ENCODE results near the gene KIAA0513.

DNA sequence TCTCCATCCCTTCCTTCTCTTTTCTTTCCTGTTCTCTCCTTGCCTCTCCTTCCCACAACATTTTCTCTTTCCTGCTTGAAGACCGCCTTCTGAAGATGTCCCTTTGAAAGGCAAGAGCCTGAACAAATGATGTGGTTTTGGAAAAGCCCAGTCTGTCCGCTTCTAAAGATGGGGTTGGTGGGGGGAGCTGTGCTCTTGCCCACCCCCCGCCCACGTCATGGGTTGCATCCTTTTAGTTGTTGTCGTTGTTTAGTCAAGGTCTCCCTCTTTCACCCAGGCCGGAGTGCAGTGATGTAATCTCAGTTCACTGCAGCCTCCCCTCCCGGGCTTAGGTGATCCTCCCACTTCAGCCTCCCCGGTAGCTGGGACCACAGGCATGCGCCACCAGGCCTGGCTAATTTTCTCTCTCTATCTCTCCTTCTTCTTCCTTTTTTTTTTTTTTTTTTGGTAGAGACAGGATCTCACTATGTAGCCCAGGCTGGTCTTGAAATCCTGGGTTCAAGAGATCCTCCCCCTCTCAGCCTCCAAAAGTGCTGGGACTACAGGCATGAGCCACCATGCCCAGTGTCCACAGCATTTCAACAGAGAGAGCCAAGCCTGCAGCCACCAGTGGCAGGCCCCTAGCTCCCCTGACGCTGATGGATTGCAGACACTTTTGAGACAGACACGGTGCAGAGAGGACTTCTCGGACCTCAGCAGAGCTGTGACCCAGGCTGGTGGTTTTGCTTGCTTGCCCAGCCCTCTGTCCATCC lies 110.7 kb downstream of the KIAA0513 start:
- TF ChIP-seq POLR2AphosphoS5 (IDR thresholded peaks at IDR 0.05; ENCODE audit: low read length) = no peak
- TF ChIP-seq, protein P1, sequence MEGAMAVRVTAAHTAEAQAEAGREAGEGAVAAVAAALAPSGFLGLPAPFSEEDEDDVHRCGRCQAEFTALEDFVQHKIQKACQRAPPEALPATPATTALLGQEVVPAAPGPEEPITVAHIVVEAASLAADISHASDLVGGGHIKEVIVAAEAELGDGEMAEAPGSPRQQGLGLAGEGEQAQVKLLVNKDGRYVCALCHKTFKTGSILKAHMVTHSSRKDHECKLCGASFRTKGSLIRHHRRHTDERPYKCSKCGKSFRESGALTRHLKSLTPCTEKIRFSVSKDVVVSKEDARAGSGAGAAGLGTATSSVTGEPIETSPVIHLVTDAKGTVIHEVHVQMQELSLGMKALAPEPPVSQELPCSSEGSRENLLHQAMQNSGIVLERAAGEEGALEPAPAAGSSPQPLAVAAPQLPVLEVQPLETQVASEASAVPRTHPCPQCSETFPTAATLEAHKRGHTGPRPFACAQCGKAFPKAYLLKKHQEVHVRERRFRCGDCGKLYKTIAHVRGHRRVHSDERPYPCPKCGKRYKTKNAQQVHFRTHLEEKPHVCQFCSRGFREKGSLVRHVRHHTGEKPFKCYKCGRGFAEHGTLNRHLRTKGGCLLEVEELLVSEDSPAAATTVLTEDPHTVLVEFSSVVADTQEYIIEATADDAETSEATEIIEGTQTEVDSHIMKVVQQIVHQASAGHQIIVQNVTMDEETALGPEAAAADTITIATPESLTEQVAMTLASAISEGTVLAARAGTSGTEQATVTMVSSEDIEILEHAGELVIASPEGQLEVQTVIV (IDR thresholded peaks at IDR 0.05; ENCODE audit: borderline replicate concordance, partially characterized antibody) = no peak
- TF ChIP-seq, protein P2, sequence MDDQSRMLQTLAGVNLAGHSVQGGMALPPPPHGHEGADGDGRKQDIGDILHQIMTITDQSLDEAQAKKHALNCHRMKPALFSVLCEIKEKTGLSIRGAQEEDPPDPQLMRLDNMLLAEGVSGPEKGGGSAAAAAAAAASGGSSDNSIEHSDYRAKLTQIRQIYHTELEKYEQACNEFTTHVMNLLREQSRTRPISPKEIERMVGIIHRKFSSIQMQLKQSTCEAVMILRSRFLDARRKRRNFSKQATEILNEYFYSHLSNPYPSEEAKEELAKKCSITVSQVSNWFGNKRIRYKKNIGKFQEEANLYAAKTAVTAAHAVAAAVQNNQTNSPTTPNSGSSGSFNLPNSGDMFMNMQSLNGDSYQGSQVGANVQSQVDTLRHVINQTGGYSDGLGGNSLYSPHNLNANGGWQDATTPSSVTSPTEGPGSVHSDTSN (IDR thresholded peaks at IDR 0.05; ENCODE audit: insufficient replicate concordance, low read depth, low read length) = no peak
- no peak for TF ChIP-seq ZNF217 (IDR thresholded peaks at IDR 0.05)
- TF ChIP-seq TCF12 (IDR thresholded peaks at IDR 0.05; ENCODE audit: low read depth, low read length) = no peak
- TF ChIP-seq, protein P3, sequence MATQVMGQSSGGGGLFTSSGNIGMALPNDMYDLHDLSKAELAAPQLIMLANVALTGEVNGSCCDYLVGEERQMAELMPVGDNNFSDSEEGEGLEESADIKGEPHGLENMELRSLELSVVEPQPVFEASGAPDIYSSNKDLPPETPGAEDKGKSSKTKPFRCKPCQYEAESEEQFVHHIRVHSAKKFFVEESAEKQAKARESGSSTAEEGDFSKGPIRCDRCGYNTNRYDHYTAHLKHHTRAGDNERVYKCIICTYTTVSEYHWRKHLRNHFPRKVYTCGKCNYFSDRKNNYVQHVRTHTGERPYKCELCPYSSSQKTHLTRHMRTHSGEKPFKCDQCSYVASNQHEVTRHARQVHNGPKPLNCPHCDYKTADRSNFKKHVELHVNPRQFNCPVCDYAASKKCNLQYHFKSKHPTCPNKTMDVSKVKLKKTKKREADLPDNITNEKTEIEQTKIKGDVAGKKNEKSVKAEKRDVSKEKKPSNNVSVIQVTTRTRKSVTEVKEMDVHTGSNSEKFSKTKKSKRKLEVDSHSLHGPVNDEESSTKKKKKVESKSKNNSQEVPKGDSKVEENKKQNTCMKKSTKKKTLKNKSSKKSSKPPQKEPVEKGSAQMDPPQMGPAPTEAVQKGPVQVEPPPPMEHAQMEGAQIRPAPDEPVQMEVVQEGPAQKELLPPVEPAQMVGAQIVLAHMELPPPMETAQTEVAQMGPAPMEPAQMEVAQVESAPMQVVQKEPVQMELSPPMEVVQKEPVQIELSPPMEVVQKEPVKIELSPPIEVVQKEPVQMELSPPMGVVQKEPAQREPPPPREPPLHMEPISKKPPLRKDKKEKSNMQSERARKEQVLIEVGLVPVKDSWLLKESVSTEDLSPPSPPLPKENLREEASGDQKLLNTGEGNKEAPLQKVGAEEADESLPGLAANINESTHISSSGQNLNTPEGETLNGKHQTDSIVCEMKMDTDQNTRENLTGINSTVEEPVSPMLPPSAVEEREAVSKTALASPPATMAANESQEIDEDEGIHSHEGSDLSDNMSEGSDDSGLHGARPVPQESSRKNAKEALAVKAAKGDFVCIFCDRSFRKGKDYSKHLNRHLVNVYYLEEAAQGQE (IDR thresholded peaks at IDR 0.05; ENCODE audit: low read depth, low read length) = no peak
- no peak for TF ChIP-seq BCL11A (IDR thresholded peaks at IDR 0.05; ENCODE audit: low read depth, low read length)
- TF ChIP-seq, protein P4, sequence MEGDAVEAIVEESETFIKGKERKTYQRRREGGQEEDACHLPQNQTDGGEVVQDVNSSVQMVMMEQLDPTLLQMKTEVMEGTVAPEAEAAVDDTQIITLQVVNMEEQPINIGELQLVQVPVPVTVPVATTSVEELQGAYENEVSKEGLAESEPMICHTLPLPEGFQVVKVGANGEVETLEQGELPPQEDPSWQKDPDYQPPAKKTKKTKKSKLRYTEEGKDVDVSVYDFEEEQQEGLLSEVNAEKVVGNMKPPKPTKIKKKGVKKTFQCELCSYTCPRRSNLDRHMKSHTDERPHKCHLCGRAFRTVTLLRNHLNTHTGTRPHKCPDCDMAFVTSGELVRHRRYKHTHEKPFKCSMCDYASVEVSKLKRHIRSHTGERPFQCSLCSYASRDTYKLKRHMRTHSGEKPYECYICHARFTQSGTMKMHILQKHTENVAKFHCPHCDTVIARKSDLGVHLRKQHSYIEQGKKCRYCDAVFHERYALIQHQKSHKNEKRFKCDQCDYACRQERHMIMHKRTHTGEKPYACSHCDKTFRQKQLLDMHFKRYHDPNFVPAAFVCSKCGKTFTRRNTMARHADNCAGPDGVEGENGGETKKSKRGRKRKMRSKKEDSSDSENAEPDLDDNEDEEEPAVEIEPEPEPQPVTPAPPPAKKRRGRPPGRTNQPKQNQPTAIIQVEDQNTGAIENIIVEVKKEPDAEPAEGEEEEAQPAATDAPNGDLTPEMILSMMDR (IDR thresholded peaks at IDR 0.05 in 2 of 3, conservative IDR thresholded peaks at IDR 0.05 in 1 of 3; ENCODE audit: control insufficient read depth in 2 of 3, extremely low read depth in 1 of 3, insufficient read depth in 1 of 3, low read depth in 3 of 3, low read length in 3 of 3) = no peak
- no peak for TF ChIP-seq BHLHE40 (IDR thresholded peaks at IDR 0.05; ENCODE audit: borderline replicate concordance in 1 of 2, low read depth in 2 of 2, low read length in 1 of 2)
- TF ChIP-seq, protein P5, sequence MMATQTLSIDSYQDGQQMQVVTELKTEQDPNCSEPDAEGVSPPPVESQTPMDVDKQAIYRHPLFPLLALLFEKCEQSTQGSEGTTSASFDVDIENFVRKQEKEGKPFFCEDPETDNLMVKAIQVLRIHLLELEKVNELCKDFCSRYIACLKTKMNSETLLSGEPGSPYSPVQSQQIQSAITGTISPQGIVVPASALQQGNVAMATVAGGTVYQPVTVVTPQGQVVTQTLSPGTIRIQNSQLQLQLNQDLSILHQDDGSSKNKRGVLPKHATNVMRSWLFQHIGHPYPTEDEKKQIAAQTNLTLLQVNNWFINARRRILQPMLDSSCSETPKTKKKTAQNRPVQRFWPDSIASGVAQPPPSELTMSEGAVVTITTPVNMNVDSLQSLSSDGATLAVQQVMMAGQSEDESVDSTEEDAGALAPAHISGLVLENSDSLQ (IDR thresholded peaks at IDR 0.05) = no peak
- TF ChIP-seq EZH2 (IDR thresholded peaks at IDR 0.05; ENCODE audit: borderline replicate concordance, control insufficient read depth, low read depth, low read length) = no peak
- TF ChIP-seq, protein P6, sequence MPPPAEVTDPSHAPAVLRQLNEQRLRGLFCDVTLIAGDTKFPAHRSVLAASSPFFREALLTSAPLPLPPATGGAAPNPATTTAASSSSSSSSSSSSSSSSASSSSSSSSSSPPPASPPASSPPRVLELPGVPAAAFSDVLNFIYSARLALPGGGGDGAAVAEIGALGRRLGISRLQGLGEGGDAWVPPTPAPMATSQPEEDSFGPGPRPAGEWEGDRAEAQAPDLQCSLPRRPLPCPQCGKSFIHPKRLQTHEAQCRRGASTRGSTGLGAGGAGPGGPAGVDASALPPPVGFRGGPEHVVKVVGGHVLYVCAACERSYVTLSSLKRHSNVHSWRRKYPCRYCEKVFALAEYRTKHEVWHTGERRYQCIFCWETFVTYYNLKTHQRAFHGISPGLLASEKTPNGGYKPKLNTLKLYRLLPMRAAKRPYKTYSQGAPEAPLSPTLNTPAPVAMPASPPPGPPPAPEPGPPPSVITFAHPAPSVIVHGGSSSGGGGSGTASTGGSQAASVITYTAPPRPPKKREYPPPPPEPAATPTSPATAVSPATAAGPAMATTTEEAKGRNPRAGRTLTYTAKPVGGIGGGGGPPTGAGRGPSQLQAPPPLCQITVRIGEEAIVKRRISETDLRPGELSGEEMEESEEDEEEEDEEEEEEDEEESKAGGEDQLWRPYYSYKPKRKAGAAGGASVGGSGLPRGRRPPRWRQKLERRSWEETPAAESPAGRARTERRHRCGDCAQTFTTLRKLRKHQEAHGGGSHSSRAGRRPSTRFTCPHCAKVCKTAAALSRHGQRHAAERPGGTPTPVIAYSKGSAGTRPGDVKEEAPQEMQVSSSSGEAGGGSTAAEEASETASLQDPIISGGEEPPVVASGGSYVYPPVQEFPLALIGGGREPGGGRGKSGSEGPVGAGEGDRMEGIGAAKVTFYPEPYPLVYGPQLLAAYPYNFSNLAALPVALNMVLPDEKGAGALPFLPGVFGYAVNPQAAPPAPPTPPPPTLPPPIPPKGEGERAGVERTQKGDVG (CRISPR knock-in tag; IDR thresholded peaks at IDR 0.05) = no peak

All from GM12878 (cell line).